Nucleus accumbens (tissue), 56 donors: ENCODE results near the gene MRGPRE.

Experiments
- DNase-seq, 56 donors: peaks; one replicate each; lab custom pipeline; 2025; lab: John Stamatoyannopoulos, UW

Gene MRGPRE

DNA sequence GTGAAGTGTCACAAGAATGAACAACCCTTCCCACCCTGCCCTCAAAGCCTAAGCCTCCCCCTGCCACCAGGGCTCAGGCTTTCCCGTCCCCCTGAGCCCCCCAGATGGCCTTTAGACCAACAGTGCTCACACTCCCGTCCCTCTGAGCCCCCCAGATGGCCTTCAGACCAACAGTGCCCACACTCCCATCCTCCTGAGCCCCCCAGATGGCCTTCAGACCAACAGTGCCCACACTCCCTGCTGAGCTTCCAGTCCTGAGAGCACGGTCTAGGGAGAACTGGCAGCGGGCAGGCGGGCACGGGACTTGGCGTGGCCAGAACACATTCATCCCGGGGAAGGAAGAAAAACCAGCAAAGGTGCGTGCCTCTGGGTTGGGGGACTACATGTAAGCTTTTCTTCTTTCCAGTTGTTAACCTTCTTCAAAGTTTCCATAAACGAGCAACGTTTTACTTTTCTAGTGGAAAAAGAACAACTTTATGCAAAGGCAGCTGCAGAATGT lies 16.1 kb downstream of the MRGPRE start:
- no peak for DNase-seq

DNA sequence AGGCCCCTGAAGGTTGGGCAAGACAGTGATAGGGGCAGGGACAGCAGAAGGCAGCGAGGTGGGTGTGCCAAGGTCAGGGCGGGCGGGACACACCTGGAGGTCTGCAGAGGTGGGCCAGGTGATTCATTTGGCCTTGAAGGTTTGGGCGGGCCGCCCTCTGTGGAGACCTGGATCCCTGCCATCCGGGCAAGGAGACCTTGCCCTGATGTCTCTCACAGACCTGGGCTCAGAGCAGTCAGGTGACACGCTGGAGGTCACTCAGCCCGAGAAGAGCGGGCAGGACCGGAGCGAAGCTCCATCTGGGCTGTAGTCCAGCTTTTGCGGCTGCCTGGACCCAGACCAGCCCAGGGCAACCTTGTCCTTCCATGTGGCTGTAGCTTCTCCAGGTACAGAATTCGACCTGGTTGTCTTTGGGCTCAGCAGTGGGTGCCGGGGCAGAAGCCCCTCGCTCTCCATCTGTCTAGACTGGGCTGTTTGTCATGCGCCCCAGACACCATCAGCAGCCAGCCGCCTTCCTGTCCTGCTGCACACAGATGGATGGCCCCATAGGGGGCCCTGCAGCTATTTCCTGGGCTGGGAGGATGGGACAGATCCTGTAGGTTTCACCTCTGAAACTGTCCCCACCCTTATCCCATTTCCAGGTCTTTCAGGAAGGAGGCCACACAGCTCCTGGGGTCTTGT lies 16.7 kb downstream of the MRGPRE start:
- DNase-seq = no peak

DNA sequence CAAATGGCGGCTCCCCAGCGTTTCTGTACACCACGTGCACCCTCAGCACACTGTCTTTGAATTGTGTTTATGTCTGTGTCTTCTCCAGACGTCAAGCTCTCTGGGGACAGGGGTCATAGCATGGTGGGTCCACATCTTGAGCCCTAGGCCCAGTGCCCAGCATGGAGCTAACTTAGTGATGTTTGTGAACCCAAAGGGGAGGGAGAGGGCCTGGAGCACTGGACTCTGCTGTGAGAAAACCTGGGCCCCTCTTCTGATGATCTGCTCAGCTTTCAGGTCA lies 17.9 kb downstream of the MRGPRE start:
- no peak for DNase-seq

DNA sequence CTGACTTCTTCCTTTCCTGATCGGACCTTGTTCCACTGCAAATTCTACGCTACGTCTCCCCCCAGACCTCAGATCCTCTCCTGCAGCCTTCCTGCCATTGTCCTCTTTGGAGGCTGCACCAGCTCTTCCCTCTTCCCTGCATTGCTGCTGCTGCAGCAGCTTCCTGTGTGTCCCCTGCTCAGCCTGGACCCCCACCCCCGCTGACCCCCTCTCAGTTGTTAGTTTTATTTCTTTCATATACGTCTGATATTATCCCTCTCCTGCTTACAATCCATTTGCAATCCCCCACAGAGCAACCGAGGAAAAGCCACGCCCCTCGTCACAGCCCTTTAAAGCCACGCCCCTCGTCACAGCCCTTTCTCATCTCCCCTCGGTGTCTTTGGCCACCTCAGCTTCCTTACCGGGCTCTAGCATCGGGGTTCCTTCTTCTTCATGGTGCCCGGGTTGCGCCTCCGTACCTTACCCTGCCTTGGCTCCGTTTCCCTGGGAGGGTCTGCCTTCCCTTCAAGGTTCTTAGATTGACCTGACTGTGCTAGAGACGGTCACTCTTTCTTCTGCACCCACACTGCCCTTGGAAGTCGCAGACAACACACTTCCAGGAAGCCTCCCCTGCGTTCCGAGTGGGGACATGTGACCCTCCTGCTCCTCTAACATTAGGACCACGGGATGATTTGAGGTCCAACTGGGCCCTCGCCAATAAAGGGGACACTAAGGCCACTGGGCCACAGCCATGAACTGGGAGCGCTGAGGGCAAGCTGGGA lies 18.4 kb downstream of the MRGPRE start:
- no peak for DNase-seq

DNA sequence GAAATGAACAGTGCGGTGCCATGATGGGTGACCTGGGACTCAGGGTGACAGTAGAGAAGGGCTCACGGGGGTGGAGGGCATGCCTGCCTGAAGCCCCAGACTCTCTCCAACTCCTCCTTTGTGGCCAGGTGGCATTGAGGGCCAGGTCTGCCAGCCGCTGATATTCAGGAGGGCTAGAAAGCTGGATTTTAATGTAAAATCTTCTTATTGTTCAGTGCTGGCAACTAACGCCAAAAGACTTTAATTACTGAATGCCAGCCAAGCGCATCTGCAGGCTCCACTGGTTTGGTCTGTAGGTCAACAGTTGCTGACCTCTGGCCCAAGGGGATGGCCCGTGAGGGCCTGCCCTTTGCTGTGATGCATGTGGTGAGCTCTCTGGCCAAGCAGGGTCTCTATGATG lies 23.9 kb downstream of the MRGPRE start:
- no peak for DNase-seq

DNA sequence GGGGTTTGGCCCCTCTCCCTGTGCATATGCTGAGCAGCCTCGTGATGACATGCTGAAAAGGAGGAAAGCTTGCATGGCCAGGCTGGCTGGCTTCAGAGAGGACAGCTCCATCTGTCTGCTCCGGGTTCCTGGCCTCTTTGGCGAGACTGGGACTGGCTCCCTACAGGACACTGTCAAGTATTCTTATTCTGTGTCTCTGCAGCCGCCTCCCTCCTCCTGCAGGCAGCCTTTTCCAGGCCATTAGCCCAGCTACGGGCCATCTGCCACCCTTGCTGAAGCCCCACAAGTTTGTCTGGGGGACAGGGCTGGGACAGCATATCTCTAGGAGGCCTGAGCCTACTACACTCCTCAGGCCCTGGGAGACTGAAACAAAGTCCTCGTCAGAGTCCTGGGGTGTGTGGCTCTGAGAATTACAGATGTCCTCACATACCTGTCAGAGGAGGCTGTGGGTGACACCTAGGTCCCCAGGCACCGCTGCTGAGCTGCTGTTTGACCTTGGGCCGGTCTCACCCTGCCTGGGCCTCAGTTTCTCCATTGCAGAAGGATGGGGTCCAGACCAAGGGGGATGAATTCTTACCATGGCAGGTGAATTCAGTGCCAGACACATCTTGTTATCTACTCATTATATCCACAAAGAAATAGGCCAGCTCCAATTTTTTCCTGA lies 24.6 kb downstream of the MRGPRE start:
- no peak for DNase-seq

DNA sequence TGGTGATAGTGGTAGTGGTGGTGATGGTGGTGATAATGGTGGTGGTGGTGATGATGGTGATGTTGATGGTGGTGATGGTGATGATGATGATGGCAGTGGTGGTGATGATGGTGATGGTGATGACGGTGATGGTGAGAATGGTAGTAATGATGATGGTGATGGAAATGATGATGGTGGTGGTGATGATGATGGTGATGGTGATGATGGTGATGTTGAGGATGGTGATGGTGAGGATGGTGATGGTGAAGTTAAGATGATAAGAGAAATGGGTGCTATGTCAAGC lies 25.4 kb downstream of the MRGPRE start:
- DNase-seq = no peak

DNA sequence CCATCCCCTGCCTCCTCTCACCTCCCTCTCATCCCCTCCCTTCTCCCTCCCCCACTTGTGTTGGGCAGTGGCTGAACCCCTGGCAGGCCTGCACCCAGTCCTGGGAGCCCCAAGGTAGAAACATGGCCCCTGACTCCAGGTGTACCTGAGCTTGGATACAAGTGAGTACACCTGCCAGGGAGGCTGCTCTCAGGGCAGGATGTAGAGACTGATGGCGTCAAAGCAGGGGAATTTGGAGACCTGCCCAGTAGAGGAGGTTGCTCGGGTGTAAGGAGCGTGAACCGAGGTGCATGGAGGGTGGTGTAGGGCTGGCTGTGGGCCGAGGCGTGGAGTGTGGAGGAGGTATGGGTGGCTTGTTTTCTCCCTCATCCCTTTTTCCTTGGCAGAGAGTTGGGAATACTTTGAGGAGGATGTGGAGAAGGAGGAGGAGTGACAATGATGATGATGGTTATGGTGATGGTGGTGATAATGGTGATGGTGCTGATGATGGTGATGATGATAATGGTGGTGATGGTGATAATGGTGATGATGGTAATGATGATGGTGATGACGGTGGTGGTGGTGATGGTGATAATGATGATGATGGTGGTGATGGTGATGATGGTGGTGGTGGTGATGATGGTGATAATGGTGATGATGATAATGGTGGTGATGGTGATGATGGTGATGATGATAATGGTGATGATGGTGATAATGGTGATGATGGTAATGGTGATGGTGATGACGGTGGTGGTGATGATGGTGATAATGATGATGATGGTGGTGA lies 25.9 kb downstream of the MRGPRE start:
- no peak for DNase-seq

DNA sequence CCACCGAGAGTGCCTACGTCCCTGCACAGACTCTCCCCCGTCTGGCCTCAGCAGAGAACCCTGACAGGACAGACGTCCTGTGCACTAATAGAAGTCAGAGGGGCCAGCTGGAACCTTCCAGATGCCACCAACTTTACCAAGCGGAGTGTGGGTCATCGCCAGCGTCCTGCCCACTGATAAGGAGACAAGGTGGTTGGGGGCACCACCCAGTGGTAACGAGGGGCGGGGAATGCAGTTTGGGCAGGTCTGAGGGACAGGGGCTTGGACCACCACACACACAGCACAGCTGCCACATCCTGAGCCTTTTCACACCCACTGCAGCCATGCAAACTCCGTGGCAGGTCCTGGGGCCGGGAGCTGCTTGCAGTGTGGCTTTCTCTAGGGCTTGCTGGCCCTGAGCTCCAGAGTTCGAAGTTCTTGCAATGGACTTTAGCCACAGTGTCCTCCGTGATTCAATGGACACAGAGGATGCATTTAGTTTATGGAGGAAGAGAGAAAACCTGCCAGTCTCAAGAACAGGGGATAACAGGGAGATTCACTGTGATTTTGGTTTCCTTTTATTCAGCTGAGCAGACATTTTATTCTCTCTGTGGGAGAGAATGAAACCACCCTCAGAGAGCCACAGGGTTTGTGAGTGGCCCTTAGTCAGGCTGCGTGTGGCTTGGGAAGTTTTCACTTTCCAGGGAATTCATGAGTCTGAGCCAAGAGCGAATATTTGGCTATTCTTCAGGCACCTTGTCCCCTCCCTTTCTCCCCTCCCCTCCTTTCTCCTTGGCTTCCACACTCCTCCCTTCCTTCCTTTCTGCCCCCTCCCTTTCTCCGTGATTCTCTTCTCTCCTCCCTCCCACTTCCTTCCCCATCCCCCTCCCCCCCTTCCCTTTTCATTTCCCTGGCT lies 26.7 kb downstream of the MRGPRE start:
- no peak for DNase-seq

DNA sequence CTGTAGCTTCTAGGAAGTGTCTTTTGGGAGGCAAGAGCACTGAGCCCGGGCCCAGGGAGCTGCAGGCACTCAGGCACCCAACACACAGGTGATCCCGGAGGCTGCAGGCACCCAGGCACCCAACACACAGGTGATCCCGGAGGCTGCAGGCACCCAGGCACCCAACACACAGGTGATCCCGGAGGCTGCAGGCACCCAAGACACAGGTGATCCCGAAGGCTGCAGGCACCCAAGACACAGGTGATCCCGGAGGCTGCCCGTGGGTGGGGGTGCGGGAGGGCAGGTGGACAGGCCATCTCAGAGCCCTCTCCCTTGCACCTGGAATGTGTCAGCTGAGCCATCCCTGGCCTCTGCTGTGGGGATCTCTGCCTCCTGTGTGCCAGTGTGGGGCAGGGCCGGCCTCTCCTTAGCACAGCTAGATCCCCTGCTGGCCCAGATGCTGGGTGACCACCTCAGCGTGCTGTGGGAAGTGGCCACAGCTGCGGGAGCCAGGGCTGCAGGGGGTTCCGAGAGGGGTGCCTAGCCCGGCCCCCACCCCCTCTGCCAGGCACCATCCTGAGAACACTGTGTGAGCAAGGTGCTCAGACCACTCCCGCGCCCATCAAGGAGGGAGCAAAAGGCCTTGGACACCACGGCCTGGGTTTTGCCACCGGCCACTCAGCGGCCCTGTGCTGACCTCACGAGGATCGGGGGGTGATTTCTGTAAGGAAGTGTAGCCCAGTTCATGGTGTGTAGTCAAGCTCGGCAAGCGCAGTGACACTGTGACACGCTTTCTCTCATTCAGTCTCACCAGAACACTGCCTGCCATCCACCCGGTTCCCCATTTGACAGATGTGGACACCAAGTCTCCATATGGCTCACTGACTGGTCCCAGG lies 27.8 kb downstream of the MRGPRE start:
- no peak for DNase-seq

DNA sequence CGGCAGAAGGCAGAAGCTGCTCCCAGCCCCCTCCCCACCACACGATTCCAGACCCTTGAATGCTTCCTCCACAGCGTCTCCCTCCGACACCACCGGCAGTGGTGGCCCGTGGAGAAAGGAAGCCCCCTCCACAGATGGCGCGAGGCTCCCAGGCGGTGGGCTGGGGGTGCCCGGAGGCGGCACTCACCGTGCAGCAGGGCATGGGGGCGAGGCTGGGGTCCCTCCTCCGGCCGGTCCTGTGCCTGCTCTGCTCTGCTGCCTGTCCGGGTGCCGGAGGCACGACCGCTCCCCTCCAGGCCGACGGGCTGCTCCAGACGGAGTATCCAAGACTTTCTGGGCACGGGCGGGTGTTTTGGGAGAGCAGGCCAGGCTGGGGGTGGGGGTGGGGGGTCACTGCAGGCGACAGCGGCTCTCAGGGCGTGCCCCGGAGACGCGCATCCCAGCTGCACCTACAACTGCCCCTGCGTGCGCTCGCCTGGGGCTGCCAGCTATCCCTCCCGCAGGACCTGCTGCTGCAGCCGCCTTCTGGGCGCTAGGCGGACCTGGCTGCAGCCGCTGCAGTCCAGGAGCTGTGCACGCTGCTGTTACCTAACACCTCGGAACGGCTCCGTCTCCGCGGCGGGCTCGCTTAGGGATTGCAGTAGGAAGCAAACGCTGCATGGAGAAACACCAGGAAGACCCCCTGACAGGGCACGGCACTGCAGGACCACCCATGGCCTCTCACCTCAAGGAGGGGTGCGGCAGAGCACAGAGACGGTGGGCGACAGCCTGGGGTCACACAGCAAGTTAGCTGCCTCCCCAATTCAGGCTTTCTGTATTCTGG lies 28.8 kb downstream of the MRGPRE start:
- no peak for DNase-seq

DNA sequence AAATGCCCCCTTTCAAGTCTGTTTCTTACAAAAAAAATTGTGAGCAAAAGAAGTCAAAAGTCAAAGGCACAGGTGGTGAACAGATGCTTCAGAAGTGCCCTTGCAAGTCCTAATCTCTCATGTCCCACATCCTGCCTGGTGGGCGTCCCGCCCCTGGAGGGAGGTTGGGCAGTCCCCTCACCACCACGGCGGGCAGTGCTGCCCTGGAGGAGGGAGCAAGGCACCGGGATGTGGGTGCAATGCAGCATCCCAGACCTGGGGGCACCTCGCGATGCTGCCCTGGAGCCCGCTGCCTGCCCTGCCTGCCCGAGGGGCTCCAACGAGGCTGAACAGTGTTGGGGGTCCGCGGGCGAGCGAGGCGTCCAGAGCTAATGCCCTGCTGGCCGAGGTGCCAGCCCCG lies 29.5 kb downstream of the MRGPRE start:
- no peak for DNase-seq

DNA sequence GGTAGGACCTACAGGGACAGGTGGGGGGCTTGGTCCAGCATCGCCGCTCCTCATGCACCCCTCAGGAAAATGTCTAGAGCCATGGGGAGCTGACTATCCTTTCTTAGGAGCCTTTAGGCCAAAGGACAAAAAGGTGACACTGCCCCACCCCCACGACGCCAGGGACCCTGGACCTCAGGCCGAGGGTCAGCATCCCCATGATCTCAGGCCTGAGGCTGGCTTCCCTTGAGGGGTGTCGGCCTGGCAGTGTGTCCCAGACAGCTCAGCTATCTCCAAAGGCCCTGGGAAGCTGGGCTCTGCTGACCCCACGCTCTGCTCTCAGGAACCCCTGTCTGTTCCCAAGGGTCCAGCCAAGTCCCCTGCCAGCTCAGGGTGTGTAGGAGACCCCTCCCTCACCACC lies 29.9 kb downstream of the MRGPRE start:
- DNase-seq = no peak

DNA sequence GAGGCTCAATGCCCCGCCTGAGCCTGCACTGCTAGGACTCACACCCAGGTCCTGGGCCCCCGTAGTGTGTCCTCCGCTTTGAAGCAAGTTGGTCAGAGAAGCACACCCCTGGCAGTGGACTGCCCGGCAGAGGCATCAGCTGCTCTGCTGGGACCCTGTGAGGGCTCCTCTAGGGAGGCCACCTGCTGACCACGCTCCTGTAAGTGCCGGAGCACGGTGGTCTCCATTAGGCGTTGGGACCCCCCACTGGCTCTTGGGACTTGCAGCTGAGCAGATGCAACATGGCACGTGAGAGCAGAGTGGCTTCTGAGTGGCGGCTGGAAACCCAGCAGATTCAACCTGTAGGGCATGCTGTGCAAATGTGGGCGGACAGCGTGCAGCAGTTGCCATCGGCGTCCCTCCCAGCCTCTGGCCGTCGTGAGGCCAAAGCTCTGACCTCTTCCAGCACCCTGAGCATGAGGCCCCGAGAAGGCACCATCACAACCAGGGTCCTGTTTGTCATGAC lies 30.5 kb downstream of the MRGPRE start:
- DNase-seq = no peak

DNA sequence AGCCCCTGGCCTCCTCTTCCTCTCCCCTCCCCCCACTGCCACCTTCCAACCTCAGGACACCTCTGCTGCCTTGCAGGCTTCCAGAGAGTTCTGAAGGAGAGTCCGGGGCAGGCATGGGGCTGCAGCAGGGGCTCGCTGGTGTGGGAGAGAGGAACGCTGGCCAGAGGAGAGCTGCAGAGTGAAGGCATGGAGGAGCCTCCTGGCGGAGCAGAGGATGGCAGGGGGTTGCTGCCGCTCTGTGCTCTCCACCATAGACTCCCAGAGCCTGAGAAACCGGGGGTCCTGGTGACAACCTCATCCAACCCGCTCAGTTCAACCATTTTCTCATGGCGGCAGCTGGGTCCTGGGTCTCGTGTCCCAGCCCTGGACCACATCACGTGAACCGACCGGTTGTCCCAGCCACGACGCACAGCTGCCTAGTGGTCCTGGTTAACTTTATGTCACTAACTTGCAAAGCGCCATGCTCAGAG lies 31.1 kb downstream of the MRGPRE start:
- DNase-seq = no peak

DNA sequence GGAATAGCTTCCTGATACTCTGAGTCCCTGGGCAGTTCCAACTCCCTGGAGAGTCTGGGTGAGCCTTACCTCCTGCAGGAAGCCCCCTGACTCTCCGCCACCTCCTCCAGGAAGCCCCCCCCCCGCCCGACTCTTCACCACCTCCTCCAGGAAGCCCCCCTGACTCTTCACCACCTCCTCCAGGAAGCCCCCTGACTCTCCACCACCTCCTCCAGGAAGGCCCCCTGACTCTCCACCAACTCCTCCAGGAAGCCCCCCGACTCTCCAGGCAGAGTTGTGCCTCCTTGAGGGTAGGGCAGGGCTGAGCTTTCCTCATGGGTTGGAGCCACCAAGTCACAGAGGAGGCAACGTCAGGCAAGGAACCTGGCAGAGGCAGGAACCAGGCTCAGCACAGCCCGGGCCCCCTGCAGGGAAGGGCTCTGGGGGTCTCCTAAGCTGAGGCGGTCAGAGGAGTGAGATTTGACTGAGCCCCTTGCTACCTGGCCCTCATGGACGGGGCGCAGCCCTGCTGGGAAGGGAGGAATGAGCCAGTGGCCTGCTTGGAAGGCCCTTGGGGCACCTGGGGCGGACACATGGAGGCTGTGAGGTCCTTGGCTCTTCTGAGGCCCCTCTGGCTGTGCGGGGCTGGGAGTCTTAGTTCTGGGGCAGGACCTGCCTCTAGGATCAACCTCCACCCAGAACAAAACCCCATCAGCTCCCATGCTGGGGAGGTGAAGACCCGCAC lies 31.7 kb downstream of the MRGPRE start:
- DNase-seq = no peak

DNA sequence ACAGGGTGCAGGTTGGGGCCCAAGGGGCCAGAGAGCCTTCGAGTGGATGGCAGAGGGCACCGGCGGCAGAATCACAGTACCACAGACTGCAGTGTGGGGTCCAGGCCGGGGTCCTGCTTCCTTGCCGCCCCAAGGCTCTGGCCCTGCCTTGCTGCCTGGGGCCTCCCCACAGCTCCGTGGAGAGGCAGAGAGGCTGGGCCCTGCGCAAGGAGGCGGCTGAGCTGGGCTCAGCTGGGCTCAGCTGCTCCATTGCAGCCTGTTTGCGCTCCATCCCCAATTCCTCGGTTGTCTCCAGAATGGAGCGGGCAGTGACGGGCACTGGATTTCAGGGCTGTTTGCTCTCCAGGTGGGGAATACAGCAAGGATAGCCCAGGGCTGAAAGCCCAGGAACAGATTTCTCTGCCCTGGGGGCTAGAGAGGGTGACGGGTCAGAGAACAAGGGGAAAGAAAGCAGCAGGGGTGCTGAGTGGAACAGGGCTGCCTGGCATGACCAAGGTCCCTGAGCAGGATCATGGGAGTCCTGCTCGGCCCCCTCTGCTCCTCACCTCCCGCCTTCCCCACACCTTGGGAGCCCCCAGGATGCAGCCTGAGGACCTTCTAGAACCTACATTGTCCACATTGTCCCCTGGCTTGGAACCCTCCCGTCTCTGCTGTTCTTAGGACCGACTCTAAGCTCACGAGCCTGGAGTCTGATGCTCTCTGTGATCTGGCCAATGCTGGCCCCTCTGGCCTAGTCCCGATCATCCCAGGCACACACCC lies 32.5 kb downstream of the MRGPRE start:
- no peak for DNase-seq
